Suppressor macrophage (primary cell): ENCODE results near the gene UBAP1.
A peak's percentile ranks its signal among the peaks of the same experiment; 100 is the strongest.
"Not testable (repeated sequence)": the region's sequence is repeated elsewhere in the genome, so short reads cannot be mapped to it uniquely, and the experiment has no call there.

Experiments
- DNase-seq, 4 experiments: peaks; one replicate each; pipeline ENCODE4 v3.0.0-alpha.2; 2020 to 2022

The UBAP1 gene

GRCh38 chr9:34226144-34226760 is 47.4 kb downstream of the UBAP1 start:
- not testable (repeated sequence) for DNase-seq

- DNase-seq, result peak; percentile 28 to 59 (median 54)
These were observed 48.6 kb downstream of the UBAP1 start for GRCh38 chr9:34227445-34227844.

DNA sequence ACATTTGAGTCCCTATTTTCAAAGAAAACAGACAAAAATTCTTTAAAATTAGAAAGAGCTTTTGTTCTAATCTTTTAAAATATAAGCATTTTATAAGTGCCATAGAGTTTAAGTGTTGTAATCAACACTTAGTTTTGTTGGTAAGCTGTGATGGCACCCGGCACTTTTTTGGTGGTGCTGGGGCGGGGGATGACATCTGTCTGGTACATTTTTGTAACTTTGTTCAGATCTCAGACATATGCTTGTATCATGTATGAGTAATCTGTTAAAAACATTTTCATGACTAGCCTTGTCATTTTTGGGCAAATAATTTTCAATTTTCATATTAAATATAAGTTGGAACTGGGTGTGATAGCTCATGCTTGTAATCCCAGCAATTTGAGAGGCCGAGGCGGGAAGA is 51.7 kb downstream of the UBAP1 start:
- DNase-seq, result no peak

GRCh38 chr9:34232201-34232600 is 53.4 kb downstream of the UBAP1 start:
- DNase-seq, result no peak

DNA sequence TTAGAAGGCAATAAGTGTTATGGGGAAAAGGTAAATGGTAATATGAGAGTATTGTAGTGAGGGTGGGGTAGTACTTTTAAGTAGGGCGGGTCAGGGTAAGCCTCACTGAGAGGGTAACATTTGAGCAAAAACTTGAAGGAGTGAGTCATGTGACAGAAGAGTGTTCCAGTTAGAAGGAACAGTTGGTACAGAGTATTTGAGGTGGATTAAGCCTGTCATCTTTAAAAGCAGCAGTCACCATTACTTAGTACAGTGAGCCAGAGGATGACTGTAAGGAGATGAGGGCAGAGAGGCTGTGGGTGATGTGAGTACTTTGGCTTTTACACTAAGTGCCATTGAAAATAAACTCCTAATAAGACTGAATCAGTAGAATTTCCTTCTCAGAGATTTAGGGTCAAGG is 54.8 kb downstream of the UBAP1 start:
- DNase-seq, result peak in 1 of 4 experiments; percentile 11

GRCh38 chr9:34237836-34238235 is 59.0 kb downstream of the UBAP1 start:
- DNase-seq, result no peak

- peak in 1 of 4 experiments; percentile 9 for DNase-seq
These were observed 61.2 kb downstream of the UBAP1 start for GRCh38 chr9:34240006-34240405.

DNA sequence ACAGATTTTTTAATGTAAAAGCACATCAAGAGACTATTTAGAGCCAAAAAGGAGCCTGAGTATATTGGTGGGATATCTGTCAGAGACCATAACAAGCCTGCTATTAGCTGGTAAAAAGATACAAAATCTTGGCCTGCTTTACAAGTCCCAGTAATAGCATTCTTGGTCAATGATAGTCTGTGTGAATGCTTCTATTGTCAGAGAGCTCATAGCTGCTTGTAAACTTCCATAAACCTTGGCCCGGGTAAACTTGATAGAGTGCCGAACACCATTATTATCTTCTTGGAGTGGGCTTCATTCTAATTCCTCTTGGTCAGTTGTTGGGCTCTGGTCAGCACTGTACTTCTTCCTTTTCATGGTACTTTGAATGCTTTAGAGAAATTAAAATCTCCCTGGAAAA is 64.0 kb downstream of the UBAP1 start:
- no peak for DNase-seq

- DNase-seq, result not testable (repeated sequence)
These were observed 66.4 kb downstream of the UBAP1 start for GRCh38 chr9:34245212-34245611.

DNA sequence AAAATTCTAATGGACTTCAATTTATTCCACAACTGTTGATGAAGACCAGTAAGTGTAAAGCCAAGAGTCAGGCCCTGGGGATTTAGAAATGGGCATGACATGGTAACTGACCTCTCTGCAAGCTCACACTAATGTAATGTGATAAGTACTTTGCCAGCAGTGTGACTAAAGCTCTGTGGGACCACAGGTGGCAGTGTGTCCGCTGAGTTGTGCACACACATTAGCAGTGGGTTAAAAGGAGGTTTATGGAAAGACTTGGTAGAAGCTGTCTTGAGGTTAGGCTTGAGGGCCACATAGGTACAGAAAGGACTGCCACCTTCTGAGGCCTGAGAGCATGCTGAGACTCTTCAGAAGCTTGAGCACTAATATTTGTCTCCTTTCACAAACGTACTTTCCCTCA is 67.6 kb downstream of the UBAP1 start:
- no peak for DNase-seq

- not testable (repeated sequence) for DNase-seq
These were observed 68.9 kb downstream of the UBAP1 start for GRCh38 chr9:34247782-34248181.

DNA sequence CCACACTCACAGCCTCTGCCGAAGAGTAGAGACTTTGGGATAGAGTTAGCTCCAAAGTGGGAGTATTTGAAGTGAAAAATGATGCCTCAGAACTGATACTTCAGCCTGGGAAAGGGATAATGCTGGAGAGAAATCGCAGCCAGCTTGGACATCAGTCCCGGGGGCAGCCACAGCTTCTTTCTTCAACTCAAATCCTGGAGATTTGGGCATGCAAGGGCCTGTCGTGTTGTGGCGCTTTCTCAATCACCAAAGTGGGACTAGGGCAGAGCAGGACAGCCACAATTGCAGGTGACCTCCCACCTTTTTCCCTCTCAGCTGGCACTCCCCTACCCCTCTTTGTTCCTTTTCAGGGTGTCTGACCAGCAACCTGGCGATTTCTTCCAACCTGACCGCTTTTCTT is 70.4 kb downstream of the UBAP1 start:
- no peak for DNase-seq

DNA sequence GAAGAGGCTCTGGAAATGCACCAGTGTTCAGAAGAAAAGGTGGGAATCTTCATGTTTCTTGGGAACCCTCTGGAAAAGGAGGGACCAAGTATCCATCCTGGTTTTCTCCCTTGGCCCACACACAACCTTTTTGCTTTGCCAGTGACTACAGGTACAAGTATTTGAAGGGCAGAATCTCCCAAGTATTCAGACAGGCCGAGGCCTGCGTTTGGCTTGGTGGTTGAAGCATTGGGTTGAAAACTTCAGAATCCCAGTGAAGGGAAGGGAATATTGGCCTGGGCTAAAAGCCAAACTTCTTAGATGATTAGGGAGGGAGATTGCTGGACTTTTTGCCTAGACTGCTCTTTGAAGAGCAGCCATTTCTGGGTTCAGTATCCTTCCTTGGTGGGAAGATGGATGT is 71.9 kb downstream of the UBAP1 start:
- no peak for DNase-seq

- DNase-seq, result peak in 2 of 4 experiments; percentile 12 to 21
These were observed 73.2 kb downstream of the UBAP1 start for GRCh38 chr9:34252016-34252415.

- peak; percentile 66 to 74 (median 72) for DNase-seq
These were observed 74.0 kb downstream of the UBAP1 start for GRCh38 chr9:34252670-34253459.

DNA sequence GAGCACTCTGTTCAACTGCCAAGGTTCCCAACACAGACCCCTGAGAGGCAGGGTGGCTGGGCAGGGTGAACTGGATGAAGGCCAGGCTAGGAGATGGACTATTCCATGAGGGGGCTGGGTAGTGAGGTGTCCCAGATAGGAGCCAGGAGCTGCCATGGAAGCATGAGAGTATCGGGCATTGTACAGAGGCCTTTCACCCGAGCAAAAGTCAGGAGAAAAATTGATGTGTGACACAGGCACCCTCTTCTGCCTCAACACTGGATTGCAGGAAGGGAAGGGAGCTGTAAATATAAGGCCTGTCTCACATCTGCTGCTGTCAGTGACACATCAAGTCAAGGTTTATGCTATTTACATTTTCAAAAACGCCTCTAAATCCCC is 74.6 kb downstream of the UBAP1 start:
- no peak for DNase-seq

DNA sequence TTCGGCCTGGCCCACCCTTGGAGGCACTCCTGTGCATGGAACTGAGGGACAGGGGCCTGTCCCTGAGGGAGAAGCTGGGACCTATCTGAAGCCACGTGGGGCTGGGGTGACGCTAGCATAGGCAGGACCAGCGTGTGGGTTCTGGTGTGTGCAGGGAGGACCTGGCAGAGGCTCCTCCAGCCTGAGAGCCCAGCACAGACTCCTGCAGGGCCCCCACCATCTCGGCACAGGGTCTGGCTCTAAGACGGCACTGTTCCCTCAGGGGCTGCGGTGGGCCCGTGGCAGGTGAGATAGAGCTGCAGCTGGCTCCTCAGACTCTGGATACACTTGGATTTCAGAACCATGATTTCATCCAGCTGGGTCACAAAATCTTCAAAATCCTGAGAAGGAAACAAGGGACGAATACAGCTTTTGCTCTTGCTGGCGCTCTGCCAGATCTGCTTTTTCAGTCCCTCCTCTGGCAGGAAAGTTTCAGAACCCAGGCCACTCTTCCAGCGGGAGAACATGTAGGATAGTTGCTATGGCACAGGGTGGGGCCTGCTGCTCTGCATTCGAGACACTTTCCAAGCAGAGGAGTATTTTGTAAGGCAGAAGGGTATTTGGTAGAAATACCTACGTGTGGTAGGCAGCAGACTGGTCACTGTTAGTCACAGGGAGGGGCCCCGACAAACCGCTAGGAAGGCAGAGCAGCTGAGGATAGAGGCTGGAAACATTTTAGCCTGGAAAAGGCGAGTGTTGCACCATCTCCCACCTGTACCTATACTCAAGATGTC is 75.5 kb downstream of the UBAP1 start:
- no peak for DNase-seq

DNA sequence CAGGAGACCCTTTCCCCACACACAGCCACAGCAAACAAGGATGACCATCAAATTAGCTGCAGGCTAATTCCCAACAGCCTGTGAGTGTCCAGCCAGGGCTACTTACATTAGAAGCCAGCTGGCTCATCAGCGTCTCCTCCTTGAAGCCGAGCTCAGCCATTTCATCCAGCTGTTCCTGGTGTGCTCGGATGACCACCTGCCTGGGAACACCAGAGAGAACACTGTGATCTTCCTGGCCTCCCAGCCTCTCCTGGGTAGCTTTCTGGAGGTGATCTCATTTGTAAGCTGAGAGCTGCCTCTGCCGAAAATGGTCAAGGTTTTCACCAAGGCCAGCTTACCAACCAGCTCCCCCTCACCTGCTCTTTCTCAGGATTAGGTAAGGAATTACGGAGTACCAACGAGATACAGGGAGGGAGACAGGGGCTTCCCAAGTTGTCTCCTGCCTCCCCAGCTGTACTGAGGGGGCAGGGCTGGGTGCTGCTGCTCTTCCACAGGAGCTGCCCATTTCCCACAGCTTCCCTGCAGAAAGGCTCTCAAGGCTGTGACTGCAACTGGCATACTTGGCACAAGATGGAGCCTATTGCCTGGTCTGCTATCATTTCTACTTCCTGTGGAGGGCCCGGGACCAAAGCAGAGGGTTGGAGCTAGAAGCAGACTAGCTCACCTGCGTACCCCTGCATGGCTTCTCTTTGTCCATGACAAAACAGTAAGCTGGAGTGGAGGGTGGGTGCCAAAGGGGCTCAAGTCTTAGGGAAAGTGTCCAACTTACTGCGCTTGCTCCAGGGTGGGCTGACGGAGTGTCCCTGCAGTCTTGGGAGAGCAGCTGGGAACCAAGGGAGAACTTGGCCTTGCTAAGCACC is 76.4 kb downstream of the UBAP1 start:
- DNase-seq, result no peak

DNA sequence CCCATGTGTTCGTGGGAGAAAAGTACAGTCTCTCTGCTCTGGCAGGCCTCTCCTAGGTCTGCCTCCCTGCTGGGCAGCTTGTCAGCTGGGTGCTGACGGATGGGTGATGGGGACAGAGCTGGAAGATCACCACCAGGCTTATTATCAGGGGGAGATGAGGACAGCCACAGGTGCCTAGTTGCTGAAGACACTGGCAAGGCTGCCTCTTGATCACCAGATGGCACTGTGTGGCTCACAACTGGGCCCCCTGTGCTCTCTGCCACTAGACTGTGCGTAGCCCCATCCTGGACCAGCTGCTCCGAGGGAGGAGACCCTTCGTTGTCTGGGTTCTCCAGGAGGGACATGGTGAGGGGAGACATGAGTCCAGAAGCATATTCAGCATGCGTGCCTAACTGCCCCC is 77.3 kb downstream of the UBAP1 start:
- no peak for DNase-seq

- no peak for DNase-seq
These were observed 78.2 kb downstream of the UBAP1 start for GRCh38 chr9:34256987-34257585.

DNA sequence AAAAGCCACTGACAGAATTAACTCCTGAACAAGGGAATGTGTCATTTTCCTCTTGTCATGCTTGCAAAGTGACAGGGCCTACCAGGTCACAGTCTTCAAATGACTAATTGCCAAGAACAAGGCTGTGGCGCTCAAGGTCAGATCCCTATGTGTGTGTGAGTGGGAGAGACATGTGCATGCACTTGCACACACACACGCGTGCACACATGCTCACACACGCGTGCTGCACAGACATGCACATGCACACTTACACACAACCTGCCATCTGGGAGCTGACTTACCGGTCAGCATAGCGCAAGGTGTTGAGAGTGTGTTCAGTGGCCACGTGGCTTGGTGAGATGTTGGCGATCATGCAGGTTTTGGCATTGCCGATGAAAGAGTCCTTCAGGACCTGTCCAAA is 80.5 kb downstream of the UBAP1 start:
- DNase-seq, result no peak

GRCh38 chr9:34262971-34263370 is 84.1 kb downstream of the UBAP1 start:
- peak in 2 of 4 experiments; percentile 20 to 28 for DNase-seq
